Tibial nerve (tissue), 4 donors: ENCODE measurements around the gene STOM.

ENCODE experiments used
- EP300 ChIP-seq, 2 donors: sonication (generic); formaldehyde crosslinking; IDR thresholded peaks; one replicate each; pipeline ENCODE4 v1.6.1; 2017; ENCODE audit warnings: antibody characterized with exemption in 2 of 2, mild to moderate bottlenecking in 1 of 2
- TF ChIP-seq, protein P1 (sequence below), 5 experiments: fragments of 200-600 bp in 3 of 5; fragments of 450-650 bp in 2 of 5; sonication (generic) in 3 of 5; IDR thresholded peaks; one replicate each; pipeline ENCODE4 v1.5.1; 2016 to 2019; ENCODE audit warnings: antibody characterized with exemption in 5 of 5, mild to moderate bottlenecking in 3 of 5, moderate library complexity in 2 of 5

DNA sequence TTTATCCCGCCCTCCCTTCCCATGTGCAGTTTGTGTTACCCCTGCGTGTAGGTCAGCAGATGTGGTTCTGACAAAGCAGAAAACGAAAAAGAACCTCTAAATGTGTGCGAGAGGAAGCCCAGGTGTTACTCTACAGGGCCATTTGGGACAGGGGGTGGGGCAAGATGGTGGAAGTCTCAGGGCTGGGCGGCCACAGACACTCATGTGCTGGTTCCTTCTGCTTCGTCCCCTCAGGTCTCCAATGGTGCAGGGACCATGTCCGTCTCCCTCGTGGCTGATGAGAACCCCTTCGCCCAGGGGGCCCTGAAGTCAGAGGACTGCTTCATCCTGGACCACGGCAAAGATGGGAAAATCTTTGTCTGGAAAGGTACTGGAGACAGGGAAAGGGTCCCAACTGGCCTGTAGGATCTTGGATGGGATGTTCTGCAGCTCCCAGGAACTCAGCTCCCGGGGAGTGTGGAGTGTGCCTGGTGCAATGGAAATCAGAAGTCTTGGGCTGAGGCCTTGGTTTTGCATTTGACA is 53.1 kb downstream of the STOM start:
- TF ChIP-seq, protein P1, sequence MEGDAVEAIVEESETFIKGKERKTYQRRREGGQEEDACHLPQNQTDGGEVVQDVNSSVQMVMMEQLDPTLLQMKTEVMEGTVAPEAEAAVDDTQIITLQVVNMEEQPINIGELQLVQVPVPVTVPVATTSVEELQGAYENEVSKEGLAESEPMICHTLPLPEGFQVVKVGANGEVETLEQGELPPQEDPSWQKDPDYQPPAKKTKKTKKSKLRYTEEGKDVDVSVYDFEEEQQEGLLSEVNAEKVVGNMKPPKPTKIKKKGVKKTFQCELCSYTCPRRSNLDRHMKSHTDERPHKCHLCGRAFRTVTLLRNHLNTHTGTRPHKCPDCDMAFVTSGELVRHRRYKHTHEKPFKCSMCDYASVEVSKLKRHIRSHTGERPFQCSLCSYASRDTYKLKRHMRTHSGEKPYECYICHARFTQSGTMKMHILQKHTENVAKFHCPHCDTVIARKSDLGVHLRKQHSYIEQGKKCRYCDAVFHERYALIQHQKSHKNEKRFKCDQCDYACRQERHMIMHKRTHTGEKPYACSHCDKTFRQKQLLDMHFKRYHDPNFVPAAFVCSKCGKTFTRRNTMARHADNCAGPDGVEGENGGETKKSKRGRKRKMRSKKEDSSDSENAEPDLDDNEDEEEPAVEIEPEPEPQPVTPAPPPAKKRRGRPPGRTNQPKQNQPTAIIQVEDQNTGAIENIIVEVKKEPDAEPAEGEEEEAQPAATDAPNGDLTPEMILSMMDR (IDR thresholded peaks at IDR 0.05) = no peak
- TF ChIP-seq EP300 (IDR thresholded peaks at IDR 0.05) = no peak
